ENCODE data around the gene E2F7.

Gene E2F7

GRCh38 chr12:77010691-77011548, 54.4 kb downstream of the E2F7 start:
- DNase-seq (ENCODE audit: low read depth): peak; percentile 49
- TF ChIP-seq CTCF (IDR thresholded peaks at IDR 0.05; ENCODE audit: low read depth, low read length, missing control alignments): peak; percentile 100
- H3K4me3 ChIP-seq (ENCODE audit: low read depth, low read length): no peak overlapping the region
- in situ Hi-C loops (cut with HindIII; ENCODE audit: low sequenced_read_pairs): no loop called here

GRCh38 chr12:77007476-77007875, 57.9 kb downstream of the E2F7 start:
- in situ Hi-C loops (cut with HindIII; ENCODE audit: low sequenced_read_pairs): no loop called here
- TF ChIP-seq CTCF (IDR thresholded peaks at IDR 0.05; ENCODE audit: low read depth, low read length, missing control alignments): no peak
- no peak overlapping the region for H3K4me3 ChIP-seq (ENCODE audit: low read depth, low read length)
- no peak for DNase-seq (ENCODE audit: low read depth)

- in situ Hi-C loops (cut with HindIII; ENCODE audit: low sequenced_read_pairs): no loop called here
- no peak overlapping the region for H3K4me3 ChIP-seq (ENCODE audit: low read depth, low read length)
- TF ChIP-seq CTCF (IDR thresholded peaks at IDR 0.05; ENCODE audit: low read depth, low read length, missing control alignments): no peak
- DNase-seq (ENCODE audit: low read depth): no peak
These were observed 59.7 kb downstream of the E2F7 start for GRCh38 chr12:77005611-77006098.

GRCh38 chr12:77003914-77004313, 61.5 kb downstream of the E2F7 start:
- in situ Hi-C loops (cut with HindIII; ENCODE audit: low sequenced_read_pairs): no loop called here
- no peak overlapping the region for H3K4me3 ChIP-seq (ENCODE audit: low read depth, low read length)
- DNase-seq (ENCODE audit: low read depth): no peak
- no peak for TF ChIP-seq CTCF (IDR thresholded peaks at IDR 0.05; ENCODE audit: low read depth, low read length, missing control alignments)

GRCh38 chr12:77003246-77003645, 62.1 kb downstream of the E2F7 start:
- no peak for DNase-seq (ENCODE audit: low read depth)
- in situ Hi-C loops (cut with HindIII; ENCODE audit: low sequenced_read_pairs): no loop called here
- TF ChIP-seq CTCF (IDR thresholded peaks at IDR 0.05; ENCODE audit: low read depth, low read length, missing control alignments): no peak
- H3K4me3 ChIP-seq (ENCODE audit: low read depth, low read length): no peak overlapping the region

- no peak overlapping the region for H3K4me3 ChIP-seq (ENCODE audit: low read depth, low read length)
- no peak for DNase-seq (ENCODE audit: low read depth)
- in situ Hi-C loops (cut with HindIII; ENCODE audit: low sequenced_read_pairs): no loop called here
- no peak for TF ChIP-seq CTCF (IDR thresholded peaks at IDR 0.05; ENCODE audit: low read depth, low read length, missing control alignments)
These were observed 63.0 kb downstream of the E2F7 start for GRCh38 chr12:77002382-77002781.

Measured in astrocyte of the cerebellum (primary cell).